Limb (tissue), 2 donors: Measurements from ENCODE around the gene SYT11.
"Not testable (repeated sequence)": the region's sequence is repeated elsewhere in the genome, so short reads cannot be mapped to it uniquely, and the experiment has no call there.

ENCODE experiments used
- DNase-seq, 2 donors: peaks; one replicate each; pipeline ENCODE4 v3.0.0-alpha.2; 2016; ENCODE audit errors: extremely low spot score in 2 of 2

The SYT11 gene

DNA sequence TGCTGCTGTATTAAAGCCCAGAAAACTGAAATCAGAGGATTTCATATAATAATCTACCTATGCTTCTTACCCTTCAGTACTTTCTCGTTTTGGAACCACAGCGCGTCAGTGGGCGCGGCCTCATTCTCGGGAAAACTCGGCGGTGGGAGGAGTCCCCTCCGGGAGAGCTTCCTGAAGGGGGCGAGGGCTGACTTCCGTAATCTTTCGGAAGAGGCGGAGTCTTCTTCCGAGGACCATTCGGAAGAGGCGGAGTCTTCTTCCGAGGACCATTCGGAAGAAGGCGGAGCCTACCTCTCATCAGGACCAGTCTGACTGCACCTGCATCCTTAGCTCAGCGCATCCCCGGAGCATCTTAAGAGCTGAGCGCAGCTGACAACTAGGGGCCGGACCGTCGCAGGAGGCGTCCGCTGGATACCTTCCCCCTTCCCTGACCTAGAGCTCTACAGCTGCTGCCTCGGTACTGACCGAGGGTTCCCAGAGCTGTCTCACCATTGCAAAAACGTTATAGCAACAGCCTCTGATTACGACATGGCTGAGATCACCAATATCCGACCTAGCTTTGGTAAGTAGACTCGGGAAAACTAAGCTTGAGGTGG is at the start of gene SYT11:
Gene SYT11, plus strand, starts transcription at position 334 of the 596 bp plus-strand sequence. Its CDS starts 195 bp downstream, at position 529.
- DNase-seq, result peak; percentile 95 to 97

DNA sequence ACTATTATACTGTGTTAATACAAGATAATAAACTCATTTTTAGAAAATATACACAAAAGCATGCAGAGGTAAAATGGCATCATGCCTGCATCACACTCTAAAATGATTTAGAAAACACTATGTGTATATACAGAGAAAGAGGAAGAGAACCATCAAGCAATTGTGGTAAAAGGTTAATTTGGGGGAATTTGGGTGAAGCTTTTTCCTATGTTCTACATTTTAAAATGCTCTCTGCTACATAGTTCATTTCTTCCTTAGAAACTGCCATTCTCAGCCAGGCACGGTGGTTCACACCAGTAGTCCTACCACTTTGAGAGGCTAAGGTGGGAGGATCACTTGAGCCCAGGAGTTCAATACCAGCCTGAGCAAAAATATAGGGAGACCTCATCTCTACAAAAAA is 46.5 kb upstream of the SYT11 start:
- no peak for DNase-seq

DNA sequence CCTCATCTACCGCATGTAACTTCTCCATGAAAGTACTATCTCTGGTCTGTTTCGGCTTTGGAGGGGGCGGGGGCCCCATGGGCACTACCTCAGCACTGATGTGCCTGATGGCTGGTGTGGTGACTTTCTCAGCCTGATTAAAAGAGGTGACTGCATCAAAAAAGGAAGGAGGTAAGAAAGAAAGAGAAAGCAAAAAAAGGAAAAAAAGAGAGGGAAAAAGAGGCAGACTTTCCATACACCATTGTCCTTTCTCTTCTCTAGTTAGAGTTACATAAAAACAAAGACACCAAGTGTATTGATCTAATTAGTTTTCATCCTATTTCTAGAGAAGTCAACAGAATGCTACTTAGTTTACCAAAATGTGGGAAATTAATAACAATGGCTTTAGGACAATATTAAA is 45.7 kb upstream of the SYT11 start:
- DNase-seq, result no peak

DNA sequence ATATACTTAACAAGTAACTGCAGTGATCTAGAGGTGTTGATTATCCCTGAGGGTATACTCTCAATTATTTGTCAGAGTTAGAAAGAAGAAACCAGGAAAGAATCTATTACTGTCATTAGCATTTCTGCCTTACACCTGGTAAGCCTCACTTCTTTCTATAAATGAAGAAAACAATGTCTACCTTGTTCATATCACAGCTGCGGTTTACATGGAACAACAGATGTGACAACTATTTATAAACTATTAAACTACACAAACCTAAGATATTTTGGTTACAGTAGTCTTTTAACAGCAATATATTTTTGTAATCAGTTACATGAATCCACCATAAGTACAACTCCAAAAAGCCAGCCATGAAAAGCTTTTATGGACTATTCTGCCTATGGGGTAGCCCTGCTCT is 43.0 kb upstream of the SYT11 start:
- no peak for DNase-seq

GRCh38 chr1:155827450-155827849 is 31.9 kb upstream of the SYT11 start:
- no peak for DNase-seq

DNA sequence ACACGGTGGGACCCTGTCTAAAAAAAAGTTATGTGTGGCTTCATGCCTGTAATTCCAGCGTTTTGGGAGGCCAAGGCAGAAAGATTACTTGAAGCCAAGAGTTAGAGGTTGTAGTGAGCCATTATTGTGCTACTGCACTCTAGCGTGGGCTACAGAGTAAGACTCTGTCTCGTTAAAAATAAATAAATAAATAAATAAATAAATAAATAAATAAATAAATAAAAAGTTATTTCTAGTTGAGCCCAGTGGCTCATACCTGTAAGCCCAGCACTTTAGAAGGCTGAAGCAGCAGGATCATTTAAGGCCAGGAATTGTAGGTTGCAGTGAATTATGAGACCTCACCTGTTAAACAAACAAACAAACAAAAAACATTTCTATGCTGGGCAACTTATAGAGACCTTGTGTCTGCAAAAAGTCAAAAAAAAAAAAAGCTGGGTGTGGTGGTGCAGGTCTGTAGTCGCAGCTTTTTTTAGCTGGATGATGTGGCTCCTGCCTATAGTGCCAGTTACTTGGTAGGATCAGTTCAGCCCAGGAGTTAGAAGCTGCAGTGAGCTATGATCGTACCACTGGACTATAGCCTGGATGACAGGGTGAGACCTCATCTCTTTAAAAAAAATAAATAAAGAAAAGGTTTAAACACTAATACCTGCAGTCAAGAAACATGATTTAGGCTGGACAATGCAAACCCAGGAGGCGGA is 27.9 kb upstream of the SYT11 start:
- no peak for DNase-seq

DNA sequence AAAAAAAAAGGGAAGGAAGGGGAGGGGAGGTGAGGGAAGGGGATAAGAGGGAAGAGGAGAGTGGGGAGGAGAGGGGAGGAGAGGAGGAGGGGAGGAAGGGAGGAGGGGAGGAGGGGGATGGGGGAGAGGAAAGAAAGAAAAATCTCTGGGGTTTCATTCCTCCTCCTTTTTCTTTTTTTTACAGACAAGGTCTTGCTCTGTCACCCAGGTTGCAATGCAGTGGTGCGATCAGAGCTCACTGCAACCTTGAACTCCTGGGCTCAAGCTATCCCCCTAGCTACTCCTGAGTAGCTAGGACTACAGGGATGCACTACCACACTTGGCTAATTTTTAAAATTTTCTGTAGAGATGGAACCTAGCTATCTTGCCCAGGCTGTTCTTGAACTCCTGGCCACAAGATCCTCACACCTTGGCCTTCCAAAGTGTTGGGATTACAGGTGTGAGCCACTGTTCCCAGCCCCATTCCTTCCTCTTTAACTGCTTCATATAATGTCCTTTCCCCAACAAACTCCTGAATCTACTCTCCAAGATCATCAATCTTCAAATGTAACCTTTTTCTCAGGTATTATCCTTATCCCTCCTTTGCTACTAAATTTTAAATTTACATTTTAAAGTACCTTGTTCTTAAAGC is 25.6 kb upstream of the SYT11 start:
- no peak for DNase-seq

DNA sequence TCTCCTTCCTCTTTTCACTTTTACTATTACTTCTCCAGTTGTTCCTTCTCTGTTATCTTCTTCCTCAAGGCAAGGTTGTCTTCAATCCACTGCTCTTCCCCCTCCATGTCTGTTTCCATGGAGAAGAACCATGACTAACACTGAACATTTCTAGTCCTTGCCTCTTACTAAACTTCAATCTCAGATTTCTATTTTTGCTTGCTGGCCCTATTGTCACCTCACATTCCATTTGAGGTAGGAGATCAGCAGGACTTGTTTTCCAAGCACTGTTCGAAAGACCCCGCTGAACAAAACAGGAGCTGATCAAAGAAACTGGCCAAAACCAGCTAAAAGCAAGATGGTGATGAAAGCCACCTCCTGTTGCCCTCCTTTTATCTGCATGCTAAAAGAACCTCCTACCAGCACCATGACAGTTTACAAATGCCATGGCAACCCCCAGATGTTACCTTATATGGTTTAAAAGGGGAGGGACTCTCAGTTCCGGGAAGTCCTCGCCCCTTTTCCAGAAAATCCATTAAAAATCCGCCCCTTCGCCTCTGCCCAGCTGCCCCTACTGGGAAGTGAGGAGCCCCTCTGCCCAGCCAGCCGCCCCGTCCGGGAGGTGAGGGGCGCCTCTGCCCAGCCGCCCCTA is 25.0 kb upstream of the SYT11 start:
- no peak for DNase-seq

DNA sequence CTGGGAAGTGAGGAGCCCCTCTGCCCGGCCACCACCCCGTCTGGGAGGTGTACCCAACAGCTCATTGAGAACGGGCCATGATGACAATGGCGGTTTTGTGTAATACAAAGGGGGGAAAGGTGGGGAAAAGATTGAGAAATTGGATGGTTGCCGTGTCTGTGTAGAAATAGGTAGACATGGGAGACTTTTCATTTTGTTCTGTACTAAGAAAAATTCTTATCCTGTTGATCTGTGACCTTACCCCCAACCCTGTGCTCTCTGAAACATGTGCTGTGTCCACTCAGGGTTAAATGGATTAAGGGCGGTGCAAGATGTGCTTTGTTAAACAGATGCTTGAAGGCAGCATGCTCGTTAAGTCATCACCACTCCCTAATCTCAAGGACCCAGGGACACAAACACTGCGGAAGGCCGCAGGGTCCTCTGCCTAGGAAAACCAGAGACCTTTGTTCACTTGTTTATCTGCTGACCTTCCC is 24.4 kb upstream of the SYT11 start:
- not testable (repeated sequence) for DNase-seq

DNA sequence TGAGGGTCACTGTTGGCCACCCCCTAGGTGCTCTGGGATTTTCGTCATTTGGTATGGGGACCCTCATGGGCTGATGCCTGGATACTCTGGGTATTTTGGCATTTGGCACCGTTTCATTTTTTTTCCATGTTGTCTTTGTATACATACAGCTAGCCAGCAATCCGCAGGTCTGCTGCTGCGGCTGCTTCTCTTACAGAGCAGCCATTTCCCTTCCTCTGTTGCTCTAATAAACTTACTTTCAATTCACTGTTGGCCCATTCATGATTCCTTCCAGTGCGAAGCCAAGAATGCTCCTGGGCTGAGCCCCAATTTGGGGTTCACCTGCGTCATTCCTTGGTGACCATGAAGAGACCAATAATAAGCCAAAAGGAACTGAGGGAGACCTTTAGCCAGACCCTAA is 23.8 kb upstream of the SYT11 start:
- no peak for DNase-seq

DNA sequence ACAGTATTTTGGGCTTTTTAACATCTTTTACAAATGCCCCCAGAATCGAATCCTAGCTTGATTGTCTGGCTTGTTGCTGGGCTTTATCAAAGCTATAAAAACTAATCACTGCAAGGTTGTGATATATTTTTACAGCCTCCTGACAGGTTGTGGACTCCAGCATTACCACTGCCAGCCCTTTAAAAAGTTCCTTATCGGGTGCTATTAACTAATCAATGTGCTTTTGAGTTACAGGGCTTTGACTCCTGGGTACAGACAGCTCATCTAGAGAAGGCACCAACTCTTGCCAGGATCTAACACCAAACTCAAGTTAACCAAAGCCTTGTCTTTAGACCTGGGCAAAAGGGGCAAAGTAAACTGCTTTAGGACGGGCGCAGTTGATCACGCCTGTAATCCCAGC is 19.0 kb upstream of the SYT11 start:
- no peak for DNase-seq

DNA sequence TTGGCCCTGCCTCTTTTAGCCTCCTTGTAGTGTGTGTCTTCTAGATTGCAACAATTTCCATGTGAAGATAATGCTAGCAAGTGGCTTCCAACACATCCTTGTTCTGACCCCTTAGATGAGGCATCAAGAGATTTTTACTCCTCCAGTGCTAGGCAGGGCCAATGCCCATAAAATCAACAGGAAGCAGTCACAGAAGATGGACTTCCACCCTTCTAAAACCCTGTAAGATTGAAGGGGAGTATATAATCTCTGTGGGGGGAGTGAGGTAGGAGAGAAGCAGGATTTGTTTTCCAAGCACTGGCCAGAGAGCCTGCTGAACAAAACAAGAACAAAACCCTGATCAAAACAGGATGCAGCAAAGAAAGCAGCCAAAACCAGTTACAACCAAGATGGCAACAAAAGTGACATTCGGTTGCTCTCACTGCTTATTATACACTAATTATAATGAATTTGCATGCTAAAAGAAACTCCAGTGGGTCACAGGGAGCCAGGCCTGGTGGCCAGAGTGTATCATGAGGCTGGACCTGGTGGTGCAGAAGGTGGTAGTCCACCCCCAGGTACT is 14.4 kb upstream of the SYT11 start:
- no peak for DNase-seq

GRCh38 chr1:155847823-155848529 is 11.4 kb upstream of the SYT11 start:
- no peak for DNase-seq

DNA sequence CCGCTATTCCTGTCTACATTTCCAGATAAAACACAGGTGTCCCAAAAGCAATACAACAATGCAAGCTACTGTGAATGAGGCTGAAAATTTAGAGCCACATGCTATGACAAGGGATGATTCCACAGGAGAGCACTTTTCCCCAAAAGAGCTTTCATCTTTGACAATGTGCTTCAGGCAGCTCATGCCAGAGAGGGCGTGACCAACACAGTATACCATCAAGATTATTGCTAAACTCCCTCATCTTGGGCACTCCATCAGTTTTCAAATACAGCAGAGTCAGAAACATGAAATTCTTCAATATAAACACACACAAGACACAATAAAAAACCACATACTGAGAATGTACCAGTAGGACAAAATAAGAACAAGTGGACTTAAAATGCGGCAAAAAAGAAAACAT is 9.0 kb upstream of the SYT11 start:
- DNase-seq, result no peak

- DNase-seq, result no peak
Measured at GRCh38 chr1:155856257-155856974, 3.0 kb upstream of the SYT11 start.

DNA sequence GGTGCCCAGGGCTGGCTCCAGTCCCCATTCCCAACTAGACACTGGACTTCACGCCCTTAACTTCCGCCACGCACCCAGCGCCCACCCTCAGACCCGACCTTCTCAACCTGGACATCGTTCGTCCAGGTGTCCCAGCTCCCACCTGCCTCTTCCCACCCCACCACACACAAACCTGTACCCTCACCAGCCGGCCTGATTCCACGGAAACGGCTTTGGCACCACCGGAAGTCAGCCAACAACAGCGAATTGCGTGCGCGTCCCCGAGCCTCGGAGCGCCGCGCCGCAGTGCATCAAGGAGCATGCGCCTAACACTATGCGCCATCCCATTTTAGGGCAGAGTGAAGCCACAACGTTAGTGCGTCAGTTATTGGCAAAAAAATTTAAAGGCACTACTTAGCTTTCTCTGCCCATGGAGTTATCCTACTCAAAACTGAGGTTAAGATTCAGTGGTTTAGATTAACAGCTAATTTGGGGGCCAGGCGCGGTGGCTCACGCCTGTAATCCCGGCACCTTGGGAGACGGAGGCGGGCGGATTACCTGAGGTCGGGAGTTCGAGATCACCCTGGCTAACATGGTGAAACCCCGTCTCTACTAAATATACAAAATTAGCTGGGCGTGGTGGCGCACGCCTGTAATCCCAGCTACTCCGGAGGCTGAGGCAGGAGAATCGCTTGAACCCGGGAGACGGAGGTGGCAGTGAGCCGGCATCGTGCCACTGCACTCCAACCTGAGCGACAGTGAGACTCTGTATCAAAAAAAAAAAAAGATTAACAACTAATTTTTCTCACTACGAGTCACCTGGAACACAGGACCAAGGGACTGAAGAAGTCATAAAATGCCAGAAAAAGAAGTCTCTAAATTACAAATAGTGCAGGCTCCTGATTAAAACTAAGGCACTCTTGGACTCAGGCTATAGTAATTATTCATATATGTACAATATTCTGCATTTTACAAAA is 2.1 kb upstream of the SYT11 start, which contains the start of gene GON4L:
Gene GON4L, minus strand, starts transcription at position 240 of the 956 bp plus-strand sequence. CDS start 3,434 bp downstream, outside the sequence.
- peak; percentile 91 to 96 for DNase-seq

GRCh38 chr1:155858800-155859233 is 550 bp upstream of the SYT11 start:
- DNase-seq, result no peak

DNA sequence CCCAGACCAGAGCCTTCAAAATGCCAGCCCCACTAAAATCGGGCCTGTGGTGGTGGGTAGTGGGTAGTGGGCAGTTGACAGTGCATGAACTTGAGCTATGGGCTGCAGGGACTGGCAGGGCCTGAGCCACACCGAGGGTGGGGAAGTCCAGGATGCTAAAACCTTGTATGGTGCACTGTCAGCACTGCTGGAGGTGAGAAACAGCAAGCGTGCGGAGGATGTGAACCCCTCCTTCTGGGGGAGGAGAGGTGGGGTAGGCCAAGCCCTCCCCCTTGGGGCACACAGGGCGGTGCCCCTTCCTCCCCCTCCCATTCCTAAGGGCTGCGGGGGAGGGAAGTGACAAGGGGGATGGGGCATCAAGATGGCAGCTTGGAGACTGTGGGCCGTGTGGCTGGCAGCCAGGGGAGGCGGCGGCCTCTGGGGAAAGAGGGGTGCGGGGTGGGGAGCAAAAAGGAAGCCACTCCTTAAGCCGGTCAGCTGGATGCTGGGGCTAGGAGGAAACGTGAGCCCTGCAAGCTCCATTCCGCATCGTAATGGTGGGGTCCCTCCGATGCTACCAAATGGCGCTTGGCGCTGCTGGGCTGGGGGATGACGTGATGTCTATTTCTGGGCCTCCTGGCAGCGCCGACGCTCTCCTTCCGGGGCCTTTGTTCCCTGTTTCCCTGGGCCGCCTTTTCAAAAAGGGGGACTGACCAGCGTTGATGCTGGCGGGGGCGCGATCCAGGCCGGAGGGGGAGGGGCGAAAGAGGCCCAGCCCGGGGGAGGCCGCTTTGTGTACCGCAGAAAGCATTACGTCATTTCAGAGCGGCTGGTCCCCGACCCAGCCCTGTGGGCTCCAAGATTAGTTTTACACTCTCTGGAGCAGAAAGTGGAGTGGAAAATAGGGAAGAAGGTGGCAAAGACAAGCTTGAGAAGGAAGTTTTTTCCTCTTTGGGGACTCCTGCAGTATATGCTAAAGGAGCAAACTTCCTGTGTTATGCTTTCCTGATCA is 809 bp downstream of the SYT11 start:
- peak; percentile 80 to 94 for DNase-seq
